Small intestine (tissue), 7 donors: ENCODE data around the gene TAF1B. TPM values are rescaled to one million over a fixed set of nuclear protein-coding genes. Genes with fewer than 3 reads are reported as not detected.

Experiments
- DNase-seq, 2 donors: peaks; one replicate each; pipeline versions ENCODE4 v3.0.0 to v3.0.0-alpha.2; 2013
- FAIRE-seq: peaks from 2 replicates; lab custom pipeline; 2012; peaks lifted over from hg19 to GRCh38; lab: Jason Lieb, UNC
- H3K27ac ChIP-seq, 3 donors: one replicate each; pipeline ENCODE4 v1.5.1; 2013; ENCODE audit warnings: low read length in 2 of 3, mild to moderate bottlenecking in 2 of 3, control low read depth in 1 of 3, inconsistent platforms in 1 of 3, low read depth in 1 of 3, moderate library complexity in 1 of 3
- H3K27me3 ChIP-seq, 3 donors: one replicate each; pipeline ENCODE4 v1.6.1; 2013; ENCODE audit warnings: low read length in 3 of 3, inconsistent platforms in 1 of 3; ENCODE audit not compliant: control insufficient read depth in 3 of 3, insufficient read depth in 3 of 3
- H3K36me3 ChIP-seq, 3 donors: one replicate each; pipeline ENCODE4 v1.6.1; 2013; ENCODE audit warnings: low read length in 3 of 3, inconsistent platforms in 1 of 3, low read depth in 1 of 3, mild to moderate bottlenecking in 1 of 3, moderate library complexity in 1 of 3; ENCODE audit not compliant: control insufficient read depth in 3 of 3, insufficient read depth in 2 of 3
- H3K4me1 ChIP-seq, 3 donors: one replicate each; pipeline ENCODE4 v1.6.1; 2013; ENCODE audit warnings: low read length in 2 of 3, inconsistent platforms in 1 of 3, low read depth in 1 of 3, mild to moderate bottlenecking in 1 of 3, moderate library complexity in 1 of 3; ENCODE audit not compliant: control insufficient read depth in 3 of 3, insufficient read depth in 2 of 3
- H3K4me3 ChIP-seq, 3 donors: one replicate each; pipeline ENCODE4 v1.5.1; 2013; ENCODE audit warnings: low read length in 3 of 3, control low read depth in 1 of 3, inconsistent platforms in 1 of 3, low read depth in 1 of 3, mild to moderate bottlenecking in 1 of 3, moderate library complexity in 1 of 3
- H3K9me3 ChIP-seq, 2 donors: one replicate each; pipeline ENCODE4 v1.6.1; 2013; ENCODE audit warnings: low read depth in 1 of 2, low read length in 1 of 2; ENCODE audit not compliant: control insufficient read depth in 2 of 2, insufficient read depth in 1 of 2
- WGBS, 3 donors: extraction: QIAGEN DNeasy Blood & Tissue Kit; methylation state at CpG; one replicate each; pipeline ENCODE4 v1.1.7; 2013; 5-methylcytosine and 5-hydroxymethylcytosine counted together
- polyA plus RNA-seq, 4 donors: library from polyadenylated mRNA; stranded (reverse) in 3 of 4; unstranded in 1 of 4; fragments of 200-250 nt in 3 of 4; fragments of 120-200 nt in 1 of 4; gene quantifications; one replicate each; pipeline versions ENCODE4 v1.2.1 to v1.2.3, GENCODE V29; 2013
- donor health status: healthy with polysubstance abuse.
- donor health status: control.
- donor health status: control.
- donor health status: Bipolar disorder and iron deficiency.
- donor health status: healthy.

TAF1B gene
- polyA plus RNA-seq, 4 donors, result 1.1 to 11.3 (median 4.1) TPM

DNA sequence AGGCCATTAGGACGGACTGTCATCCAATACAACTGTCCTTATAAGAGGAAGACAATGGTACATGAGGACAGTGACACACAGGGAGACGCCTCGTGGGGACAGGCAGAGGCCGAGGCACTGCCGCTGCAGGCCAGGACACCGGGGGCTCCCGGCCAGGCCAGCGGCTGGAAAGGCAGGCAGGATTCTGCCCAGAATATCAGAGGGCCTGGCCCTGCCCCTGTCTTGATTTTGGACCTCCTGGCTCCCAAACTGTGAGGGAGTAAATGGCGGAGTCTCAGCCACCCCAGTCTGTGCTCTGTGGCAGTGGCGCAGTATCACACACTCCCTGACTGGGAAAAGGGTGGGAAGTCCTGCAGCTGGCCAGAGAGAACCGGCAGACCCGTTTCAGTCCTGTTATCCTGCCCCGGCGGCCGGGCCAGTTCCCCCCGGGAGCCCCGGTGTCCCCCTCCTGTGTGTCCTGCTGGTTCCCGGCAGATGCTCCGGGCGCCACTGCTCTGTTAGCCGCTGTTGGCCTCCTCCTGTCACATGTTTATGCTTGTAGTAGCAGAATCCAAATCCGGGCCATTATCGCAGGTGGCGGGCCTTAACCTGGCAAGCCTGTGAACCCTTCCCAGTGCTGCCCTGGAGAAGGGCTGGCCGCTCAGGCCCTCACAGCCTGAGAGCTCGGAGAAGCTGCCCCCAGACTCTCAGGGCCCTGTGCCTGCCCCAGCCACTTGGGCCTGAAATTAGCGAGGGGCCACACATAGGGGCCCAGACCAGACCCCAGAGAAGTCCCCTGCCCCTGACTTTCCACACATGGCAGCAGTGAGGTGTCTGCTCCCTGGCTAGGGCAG lies 31.4 kb upstream of the TAF1B start:
- no peaks in the 10 kb centered on the region for H3K36me3 ChIP-seq
- peaks cover 0 to 3% (median 3%) of the 10 kb centered on the region in 3 donors for H3K27me3 ChIP-seq
- H3K27ac ChIP-seq, result no peak overlapping the region
- no peaks in the 10 kb centered on the region for H3K9me3 ChIP-seq
- DNase-seq (no peak), FAIRE-seq (no peak)
- WGBS, 3 donors, result 89 to 91% (median 90%) methylated on average over 26 to 27 of the region's 27 CpGs
- peaks cover 0 to 17% (median 0%) of the 10 kb centered on the region in 3 donors for H3K4me1 ChIP-seq
- no peak overlapping the region for H3K4me3 ChIP-seq

DNA sequence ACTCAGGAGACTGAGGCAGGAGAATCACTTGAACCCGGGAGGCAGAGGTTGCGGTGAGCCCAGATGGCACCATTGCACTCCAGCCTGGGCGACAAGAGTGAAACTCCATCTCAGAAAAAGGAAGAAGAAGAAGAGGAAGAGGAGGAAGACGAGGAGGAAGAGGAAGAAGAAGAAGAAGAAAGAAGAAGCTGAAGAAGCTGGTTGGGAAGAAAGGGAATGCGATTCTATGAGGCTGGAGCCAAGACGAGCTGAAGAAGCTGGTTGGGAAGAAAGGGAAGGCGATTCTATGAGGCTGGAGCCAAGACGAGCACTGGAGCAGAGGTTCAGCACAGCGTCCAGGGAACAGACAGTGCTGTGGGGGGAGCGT lies 30.3 kb upstream of the TAF1B start:
- H3K4me3 ChIP-seq, result no peak overlapping the region
- no peaks in the 10 kb centered on the region for H3K36me3 ChIP-seq
- H3K27me3 ChIP-seq, result peaks cover 0 to 3% (median 3%) of the 10 kb centered on the region in 3 donors
- 79 to 85% (median 81%) methylated on average over 9 to 10 of the region's 10 CpGs for WGBS, 3 donors
- FAIRE-seq (no peak), DNase-seq (no peak)
- peaks cover 0 to 17% (median 0%) of the 10 kb centered on the region in 3 donors for H3K4me1 ChIP-seq
- H3K27ac ChIP-seq, result no peak overlapping the region
- H3K9me3 ChIP-seq, result no peaks in the 10 kb centered on the region

DNA sequence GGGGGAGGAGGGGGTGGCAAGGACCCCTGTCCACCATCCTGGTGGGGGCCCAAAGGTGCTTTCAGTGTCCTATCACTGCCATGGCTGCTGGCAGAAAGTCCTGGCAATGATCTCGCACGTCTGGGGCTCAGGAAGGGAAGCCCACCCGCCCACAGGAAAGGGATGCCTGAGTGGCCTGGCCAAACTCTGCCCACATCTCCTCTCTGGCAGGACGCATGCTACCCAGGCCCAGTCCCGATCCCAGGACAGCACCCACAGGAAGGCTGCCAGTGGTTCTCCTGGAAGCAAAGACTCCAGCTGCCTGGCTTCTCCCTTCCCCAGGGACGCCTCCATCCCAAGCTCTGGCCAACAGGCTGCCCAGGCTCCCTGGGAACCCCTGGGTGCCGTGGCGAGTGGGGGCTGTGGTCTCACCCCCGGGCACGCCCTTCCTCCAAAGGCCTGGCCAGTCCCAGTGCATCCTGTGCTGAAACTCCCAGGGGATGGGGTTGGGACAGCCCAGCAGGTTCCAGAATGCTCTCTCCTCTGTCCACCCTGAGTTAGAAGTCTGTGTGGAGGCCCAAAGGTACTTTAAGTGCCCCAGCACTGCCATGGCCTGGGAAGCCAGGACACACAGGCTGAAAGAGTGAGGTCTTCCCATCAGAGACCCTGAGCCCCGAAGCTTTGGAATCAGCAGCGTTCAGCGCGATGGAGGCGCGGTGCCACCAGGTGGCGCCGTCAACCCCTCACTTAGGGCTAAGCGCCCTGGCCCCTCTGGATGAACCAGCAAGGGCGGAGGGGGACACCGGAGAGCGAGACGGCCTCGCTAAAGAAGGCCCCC lies 29.8 kb upstream of the TAF1B start:
- Histone ChIP-seq H3K27me3 (peaks cover 0 to 3% (median 3%) of the 10 kb centered on the region in 3 donors), H3K4me1 (peaks cover 0 to 17% (median 0%) of the 10 kb centered on the region in 3 donors), H3K27ac (no peak overlapping the region), H3K9me3 (no peaks in the 10 kb centered on the region), H3K4me3 (no peak overlapping the region), H3K36me3 (no peaks in the 10 kb centered on the region)
- no peak for FAIRE-seq
- DNase-seq, result peak; percentile 52 to 81
- WGBS, 3 donors, result 19 to 20% (median 19%) methylated on average over 24 of the region's 24 CpGs

DNA sequence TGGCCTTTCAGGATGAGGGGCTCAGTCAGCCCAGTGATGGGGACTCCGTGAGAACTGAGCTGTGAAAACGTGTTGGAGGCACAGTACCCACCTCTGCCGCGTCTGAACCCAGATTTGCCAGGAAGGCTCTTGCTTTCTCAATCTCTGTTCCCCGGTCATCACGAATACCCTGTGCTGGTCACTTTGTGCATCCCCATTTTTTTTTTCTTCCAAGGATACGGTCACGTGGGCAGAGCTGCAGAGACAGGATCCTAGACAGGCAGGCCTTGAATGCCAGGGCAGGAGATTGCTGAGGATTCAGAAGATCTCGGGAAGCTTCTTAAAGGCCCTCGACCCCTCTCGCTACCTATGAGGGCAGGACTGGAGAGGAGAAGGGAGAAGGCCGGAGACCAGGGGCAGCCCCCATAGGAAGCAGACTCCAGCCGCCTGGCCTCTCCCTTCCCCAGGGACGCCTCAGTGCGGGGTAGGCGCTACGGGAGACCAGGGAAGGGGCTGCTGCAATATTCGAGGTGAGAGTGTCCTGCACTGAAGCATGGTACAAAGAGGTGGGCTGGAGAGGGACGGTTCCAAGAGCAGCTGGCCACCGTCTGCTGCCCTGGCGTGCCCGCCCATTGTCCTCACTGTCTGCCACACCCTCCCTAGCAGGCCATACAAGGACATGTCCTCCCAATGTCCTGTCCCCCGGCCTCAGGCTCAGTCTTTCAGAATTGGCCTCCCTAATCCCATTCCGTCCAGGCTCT lies 29.0 kb upstream of the TAF1B start:
- no peak overlapping the region for H3K27ac ChIP-seq
- DNase-seq, result no peak
- H3K27me3 ChIP-seq, result peaks cover 0 to 3% (median 3%) of the 10 kb centered on the region in 3 donors
- no peaks in the 10 kb centered on the region for H3K9me3 ChIP-seq
- no peak for FAIRE-seq
- no peak overlapping the region for H3K4me3 ChIP-seq
- 65 to 73% (median 68%) methylated on average over 24 of the region's 24 CpGs for WGBS, 3 donors
- no peaks in the 10 kb centered on the region for H3K36me3 ChIP-seq
- peaks cover 0 to 13% (median 0%) of the 10 kb centered on the region in 3 donors for H3K4me1 ChIP-seq

DNA sequence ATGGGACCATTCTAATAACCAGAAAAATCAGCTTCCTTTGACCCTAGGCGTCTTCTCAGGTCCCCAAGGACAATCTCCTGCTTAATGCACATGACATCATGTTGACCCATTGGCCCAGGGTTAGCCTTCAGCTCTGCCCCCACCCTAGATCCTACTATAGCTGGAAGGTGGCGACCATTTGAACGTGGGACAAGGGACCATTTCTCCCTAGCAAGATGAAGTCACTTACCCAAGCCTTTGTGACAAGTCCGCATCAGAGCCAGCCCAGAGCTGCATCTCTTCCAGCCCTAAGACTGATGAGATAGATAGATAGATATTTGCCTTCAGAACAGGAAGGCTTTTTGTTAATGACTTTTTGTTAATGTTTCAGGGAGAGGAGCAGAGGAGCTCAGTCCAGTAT lies 28.2 kb upstream of the TAF1B start:
- FAIRE-seq (no peak), DNase-seq (no peak)
- WGBS, 3 donors, result 90 to 94% (median 94%) methylated on average over 4 of the region's 4 CpGs

DNA sequence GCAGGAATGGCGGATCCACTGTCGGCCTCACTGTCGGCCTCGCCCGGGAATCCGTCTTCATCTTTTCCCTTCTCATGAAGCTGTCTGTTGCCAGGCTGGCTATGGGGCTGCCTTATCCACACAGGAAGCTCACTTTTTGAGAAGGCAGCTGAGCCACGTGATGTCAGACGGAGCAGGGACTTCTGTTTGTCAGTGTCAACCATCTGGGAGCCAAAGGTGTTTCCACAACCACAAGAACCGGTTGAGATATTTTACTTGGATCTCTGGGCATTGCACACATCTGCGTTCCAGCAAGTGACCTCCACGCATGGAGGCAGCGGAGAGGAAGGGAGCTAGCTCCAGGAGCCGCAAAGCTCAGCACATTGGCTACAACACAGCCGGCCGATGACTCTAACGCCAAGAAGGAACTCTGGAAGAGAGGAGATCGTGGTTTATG lies 27.4 kb upstream of the TAF1B start:
- Histone ChIP-seq H3K27ac (no peak overlapping the region), H3K27me3 (peaks cover 0 to 3% (median 3%) of the 10 kb centered on the region in 3 donors), H3K4me3 (no peak overlapping the region), H3K36me3 (no peaks in the 10 kb centered on the region), H3K9me3 (no peaks in the 10 kb centered on the region), H3K4me1 (peaks cover 0 to 8% (median 0%) of the 10 kb centered on the region in 3 donors)
- FAIRE-seq (no peak), DNase-seq (no peak)
- whole genome bisulfite sequencing, 3 donors, result 88 to 90% (median 88%) methylated on average over 17 of the region's 17 CpGs

More for the DNA sequence above, 28.2 kb upstream of the TAF1B start:
- Histone ChIP-seq H3K4me3 (no peak overlapping the region), H3K27me3 (peaks cover 0 to 3% (median 3%) of the 10 kb centered on the region in 3 donors), H3K27ac (no peak overlapping the region), H3K36me3 (no peaks in the 10 kb centered on the region), H3K4me1 (peaks cover 0 to 8% (median 0%) of the 10 kb centered on the region in 3 donors), H3K9me3 (no peaks in the 10 kb centered on the region)

DNA sequence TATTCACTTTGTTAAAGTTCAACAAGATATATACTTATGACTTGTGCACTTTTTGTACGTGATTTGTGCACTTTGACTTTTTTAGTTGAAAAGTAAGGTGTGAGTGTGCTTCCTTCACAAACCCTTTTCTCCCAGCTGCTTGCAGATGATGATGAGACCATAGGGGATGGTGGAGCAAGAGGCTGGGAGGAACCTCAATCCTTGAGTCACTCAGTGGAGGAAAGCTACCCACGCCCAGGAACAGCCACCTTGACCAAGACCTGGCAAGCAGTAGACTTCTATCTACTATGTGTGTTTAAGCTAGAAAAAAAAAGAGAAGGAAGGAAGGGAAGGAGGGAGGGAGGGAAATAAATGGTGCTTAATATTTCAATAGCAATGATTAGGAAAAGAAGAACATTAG lies 25.2 kb upstream of the TAF1B start:
- H3K27ac ChIP-seq, result no peak overlapping the region
- peaks cover 0 to 3% (median 3%) of the 10 kb centered on the region in 3 donors for H3K27me3 ChIP-seq
- no peak overlapping the region for H3K4me3 ChIP-seq
- FAIRE-seq (no peak), DNase-seq (no peak)
- H3K36me3 ChIP-seq, result no peaks in the 10 kb centered on the region
- peaks cover 0 to 8% (median 0%) of the 10 kb centered on the region in 3 donors for H3K4me1 ChIP-seq
- WGBS, 3 donors, result 70 to 82% (median 80%) methylated on average over 2 of the region's 2 CpGs
- no peaks in the 10 kb centered on the region for H3K9me3 ChIP-seq

DNA sequence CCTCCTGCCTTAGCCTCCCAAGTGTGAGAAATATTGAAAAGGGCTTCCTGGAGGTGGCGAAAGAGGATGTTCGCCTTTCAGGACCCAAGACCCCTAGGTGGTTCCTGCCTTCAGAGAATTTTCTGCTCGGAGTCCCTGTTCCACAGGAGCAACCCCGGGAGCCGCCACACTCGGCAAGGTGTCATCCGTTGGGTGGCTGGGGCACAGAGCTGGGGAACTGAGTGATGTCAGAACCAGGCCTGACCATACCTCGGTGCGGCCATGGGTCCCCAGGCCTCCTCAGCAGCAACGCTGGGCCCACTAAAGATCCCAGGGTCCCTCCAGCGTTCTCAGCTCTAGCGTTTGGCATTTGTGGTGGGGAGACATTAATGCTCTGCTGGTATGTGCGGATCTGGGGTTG lies 23.7 kb upstream of the TAF1B start:
- H3K27me3 ChIP-seq, result peaks cover 0 to 2% (median 0%) of the 10 kb centered on the region in 3 donors

More for the DNA sequence above, 23.7 kb upstream of the TAF1B start:
- Histone ChIP-seq H3K27ac (no peak overlapping the region), H3K36me3 (no peaks in the 10 kb centered on the region), H3K4me3 (no peak overlapping the region), H3K4me1 (no peaks in the 10 kb centered on the region), H3K9me3 (no peaks in the 10 kb centered on the region)
- DNase-seq (no peak), FAIRE-seq (no peak)
- WGBS, 3 donors, result 94 to 96% (median 94%) methylated on average over 13 of the region's 13 CpGs
